Spleen (tissue), 11 donors: Measurements from ENCODE around the gene MTM1. TPM values are rescaled to one million over a fixed set of nuclear protein-coding genes. Genes with fewer than 3 reads are reported as not detected.
A peak's percentile ranks its signal among the peaks of the same experiment; 100 is the strongest.

Source experiments
- DNase-seq: peaks from one replicate; pipeline ENCODE4 v3.0.0-alpha.2; 2020
- H3K27ac ChIP-seq, 8 donors: fragments of 200-600 bp; sonication (generic) in 7 of 8; 1 replicate in 4 of 8; 2 replicates in 4 of 8; pipeline versions ENCODE4 v1.5.0 to v1.8.0; 2016 to 2021; ENCODE audit warnings: inconsistent platforms in 4 of 8, mild to moderate bottlenecking in 4 of 8, moderate library complexity in 1 of 8
- H3K27me3 ChIP-seq, 7 donors: fragments of 200-600 bp; sonication (generic) in 6 of 7; replicated peaks in 1 of 7; 1 replicate in 4 of 7; 2 replicates in 3 of 7; pipeline versions ENCODE4 v1.5.0 to v1.8.0; 2016 to 2021; ENCODE audit warnings: inconsistent platforms in 3 of 7, mild to moderate bottlenecking in 1 of 7
- H3K36me3 ChIP-seq, 6 donors: fragments of 200-600 bp; sonication (generic) in 5 of 6; 1 replicate in 4 of 6; 2 replicates in 2 of 6; pipeline versions ENCODE4 v1.5.0 to v1.8.0; 2016 to 2021; ENCODE audit warnings: inconsistent platforms in 2 of 6
- H3K4me1 ChIP-seq, 6 donors: fragments of 200-600 bp; sonication (generic) in 5 of 6; 1 replicate in 3 of 6; 2 replicates in 3 of 6; pipeline versions ENCODE4 v1.5.0 to v1.8.0; 2016 to 2021; ENCODE audit warnings: inconsistent platforms in 3 of 6
- H3K4me3 ChIP-seq, 8 donors: fragments of 200-600 bp; sonication (generic) in 7 of 8; 1 replicate in 4 of 8; 2 replicates in 4 of 8; pipeline versions ENCODE4 v1.5.0 to v1.8.0; 2016 to 2021; ENCODE audit warnings: inconsistent platforms in 4 of 8, mild to moderate bottlenecking in 4 of 8, moderate library complexity in 2 of 8
- H3K9me3 ChIP-seq, 8 donors: fragments of 200-600 bp; sonication (generic) in 7 of 8; 1 replicate in 4 of 8; 2 replicates in 4 of 8; pipeline versions ENCODE4 v1.5.0 to v1.8.0; 2016 to 2021; ENCODE audit warnings: inconsistent platforms in 4 of 8
- CTCF ChIP-seq, 11 experiments: fragments of 200-600 bp in 7 of 11; fragments of 450-650 bp in 4 of 11; sonication (generic) in 4 of 11; IDR thresholded peaks in 8 of 11; conservative IDR thresholded peaks in 3 of 11; 1 replicate in 7 of 11; 2 replicates in 4 of 11; pipeline versions ENCODE4 v1.4.0 to v1.8.0; 2016 to 2021; ENCODE audit warnings: antibody characterized with exemption in 11 of 11, inconsistent platforms in 4 of 11, mild to moderate bottlenecking in 1 of 11
- POLR2A ChIP-seq, 3 donors: fragments of 450-650 bp; IDR thresholded peaks; one replicate each; pipeline ENCODE4 v1.5.1; 2017; ENCODE audit warnings: antibody characterized with exemption in 3 of 3, mild to moderate bottlenecking in 1 of 3
- POLR2AphosphoS5 ChIP-seq, 3 donors: sonication (generic); formaldehyde crosslinking; IDR thresholded peaks; one replicate each; pipeline ENCODE4 v1.5.1; 2017; ENCODE audit warnings: antibody characterized with exemption in 3 of 3
- WGBS, 5 donors: extraction: QIAGEN DNeasy Blood & Tissue Kit in 3 of 5; methylation state at CpG; one replicate each; pipeline versions ENCODE4 v1.1.5 to v1.1.7; 2013 to 2018; 5-methylcytosine and 5-hydroxymethylcytosine counted together
- intact Hi-C: fragments of 100-400 bp; cut with DNase I; formaldehyde crosslinking; loops from one replicate; pipeline ENCODE4 v1.15.0; 2023; ENCODE audit warnings: low total_unique reads
- polyA plus RNA-seq, 3 donors: library from polyadenylated mRNA; stranded (reverse); fragments of 200-250 nt; gene quantifications; one replicate each; pipeline ENCODE4 v1.2.1, GENCODE V29; 2013
- total RNA-seq, 7 donors: library from RNA; depleted of rRNA in 3 of 7; stranded (reverse); fragments of >200 nt in 3 of 7; fragmentation: NEBNext Ultra II Directional in 4 of 7; extraction: Animal tissue kit (Norgen Biotek cat#: 25700) in 4 of 7; gene quantifications; one replicate each; pipeline versions ENCODE4 v1.1.0 to v1.2.1, GENCODE V29; 2016 to 2021
- donor health status: healthy with polysubstance abuse.
- donor health status: DM: no; HTN: no; CAD: no; lungs with moderate emphysema.
- donor health status: DM: no; HTN: no; CAD: no.
- donor health status: Bipolar disorder and iron deficiency.
- donor health status: healthy.
- donor health status: DM: no; HTN: no; CAD: no.
- donor health status: DM: yes; HTN: yes; CAD: no.

The MTM1 gene
- total and polyA plus RNA-seq, 10 donors, result 6.3 to 39.5 (median 27.0) TPM

GRCh38 chrX:150575419-150575814 is 7.0 kb downstream of the MTM1 start:
- Histone ChIP-seq H3K27ac (peak overlapping the region in 6 of 8 donors; percentile 5 to 98 (median 76)), H3K36me3 (no peaks in the 10 kb centered on the region), H3K4me3 (peak overlapping the region in 1 of 8 donors; percentile 49), H3K4me1 (peaks cover 10 to 77% (median 62%) of the 10 kb centered on the region in 6 donors), H3K9me3 (no peaks in the 10 kb centered on the region), H3K27me3 (no peaks in the 10 kb centered on the region)
- 53 to 84% (median 79%) methylated on average over 5 of the region's 5 CpGs for WGBS, 5 donors
- no peak for DNase-seq
- TF ChIP-seq POLR2A (IDR thresholded peaks at IDR 0.05), result no peak
- no peak for TF ChIP-seq POLR2AphosphoS5 (IDR thresholded peaks at IDR 0.05)
- no peak for TF ChIP-seq CTCF (IDR thresholded peaks at IDR 0.05 in 8 of 11, conservative IDR thresholded peaks at IDR 0.05 in 3 of 11)
- intact Hi-C loops, result no loop called here

GRCh38 chrX:150577174-150577573 is 8.8 kb downstream of the MTM1 start:
- Histone ChIP-seq H3K4me1 (peaks cover 10 to 71% (median 46%) of the 10 kb centered on the region in 6 donors), H3K9me3 (no peaks in the 10 kb centered on the region), H3K4me3 (no peak overlapping the region), H3K36me3 (no peaks in the 10 kb centered on the region), H3K27ac (peak overlapping the region in 1 of 8 donors; percentile 10), H3K27me3 (no peaks in the 10 kb centered on the region)
- WGBS, 5 donors, result 64 to 96% (median 92%) methylated on average over 1 of the region's 1 CpG
- TF ChIP-seq CTCF (IDR thresholded peaks at IDR 0.05 in 8 of 11, conservative IDR thresholded peaks at IDR 0.05 in 3 of 11) (no peak), POLR2AphosphoS5 (IDR thresholded peaks at IDR 0.05) (no peak), POLR2A (IDR thresholded peaks at IDR 0.05) (no peak)
- DNase-seq, result no peak
- intact Hi-C loops, result no loop called here

GRCh38 chrX:150581093-150581775 is 12.8 kb downstream of the MTM1 start:
- Histone ChIP-seq H3K4me1 (peaks cover 0 to 31% (median 6%) of the 10 kb centered on the region in 6 donors), H3K4me3 (no peak overlapping the region), H3K9me3 (no peaks in the 10 kb centered on the region), H3K27me3 (no peaks in the 10 kb centered on the region), H3K27ac (no peak overlapping the region), H3K36me3 (no peaks in the 10 kb centered on the region)
- DNase-seq, result no peak
- TF ChIP-seq POLR2A (IDR thresholded peaks at IDR 0.05), result no peak
- TF ChIP-seq CTCF (IDR thresholded peaks at IDR 0.05 in 8 of 11, conservative IDR thresholded peaks at IDR 0.05 in 3 of 11), result no peak
- no peak for TF ChIP-seq POLR2AphosphoS5 (IDR thresholded peaks at IDR 0.05)
- intact Hi-C loops, result loop anchor here (10.0 kb wide), 1 partner anchor 76 kb away; no protein-coding TSS in a partner anchor
- WGBS, 5 donors, result 71 to 80% (median 77%) methylated on average over 4 of the region's 4 CpGs

GRCh38 chrX:150582338-150582948 is 14.0 kb downstream of the MTM1 start:
- intact Hi-C loops, result loop anchor here (10.0 kb wide), 1 partner anchor 78 kb away; no protein-coding TSS in a partner anchor
- DNase-seq, result no peak
- H3K36me3 ChIP-seq, result no peaks in the 10 kb centered on the region
- no peak overlapping the region for H3K4me3 ChIP-seq
- H3K27me3 ChIP-seq, result no peaks in the 10 kb centered on the region
- TF ChIP-seq POLR2A (IDR thresholded peaks at IDR 0.05), result no peak
- TF ChIP-seq POLR2AphosphoS5 (IDR thresholded peaks at IDR 0.05), result no peak
- TF ChIP-seq CTCF (IDR thresholded peaks at IDR 0.05 in 8 of 11, conservative IDR thresholded peaks at IDR 0.05 in 3 of 11), result no peak
- H3K27ac ChIP-seq, result no peak overlapping the region
- peaks cover 0 to 20% (median 2%) of the 10 kb centered on the region in 6 donors for H3K4me1 ChIP-seq
- H3K9me3 ChIP-seq, result no peaks in the 10 kb centered on the region
